CD1c-positive myeloid dendritic cell (primary cell): ENCODE measurements around the gene CFC1.
"Not testable (repeated sequence)": the region's sequence is repeated elsewhere in the genome, so short reads cannot be mapped to it uniquely, and the experiment has no call there.

ENCODE experiments used
- DNase-seq: peaks from one replicate; pipeline ENCODE4 v3.0.0-alpha.2; 2016; ENCODE audit errors: extremely low spot score

CFC1 gene

DNA sequence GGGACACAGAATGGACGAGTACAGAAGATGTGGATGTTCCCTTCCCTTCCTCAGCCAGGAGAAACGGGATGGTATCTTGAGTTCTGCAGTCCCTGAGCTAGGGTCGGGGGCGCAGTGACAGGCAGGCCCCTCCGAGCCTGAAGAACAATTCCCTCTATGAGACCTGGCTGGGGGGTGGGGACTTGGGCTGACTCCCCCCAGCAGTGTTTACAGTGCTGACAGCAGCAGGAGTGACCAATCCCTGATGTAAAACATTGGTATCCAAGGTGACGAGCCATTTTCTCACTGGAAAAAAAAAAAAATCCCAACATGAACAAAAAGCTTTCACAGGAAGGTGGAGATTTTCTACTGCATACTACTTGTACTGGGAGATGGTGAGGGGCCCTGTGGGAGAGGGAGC lies at the start of gene CFC1:
TSS of gene CFC1 (minus strand) at position 183 of the 400 bp plus-strand sequence. CDS start 288 bp downstream, outside the sequence.
- not testable (repeated sequence) for DNase-seq

DNA sequence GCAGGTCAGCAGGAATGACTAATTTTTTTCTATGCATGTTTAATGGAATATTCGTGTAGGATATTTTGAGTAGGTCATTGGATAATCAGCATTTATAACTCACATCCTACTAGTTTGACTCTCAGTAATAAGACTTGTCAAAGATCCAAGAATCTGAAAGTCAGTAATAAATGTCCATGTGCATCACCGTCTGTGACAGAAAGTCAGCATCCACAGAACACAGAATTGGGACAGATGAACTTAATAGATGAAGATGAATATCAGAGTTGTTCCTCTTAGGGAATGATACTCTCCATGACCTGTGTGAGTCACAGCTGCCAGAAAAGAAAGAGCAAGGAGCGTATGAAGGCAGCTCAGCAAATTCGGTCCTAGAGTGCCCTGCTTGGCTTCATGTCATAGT lies 42.3 kb upstream of the CFC1 start:
- not testable (repeated sequence) for DNase-seq

DNA sequence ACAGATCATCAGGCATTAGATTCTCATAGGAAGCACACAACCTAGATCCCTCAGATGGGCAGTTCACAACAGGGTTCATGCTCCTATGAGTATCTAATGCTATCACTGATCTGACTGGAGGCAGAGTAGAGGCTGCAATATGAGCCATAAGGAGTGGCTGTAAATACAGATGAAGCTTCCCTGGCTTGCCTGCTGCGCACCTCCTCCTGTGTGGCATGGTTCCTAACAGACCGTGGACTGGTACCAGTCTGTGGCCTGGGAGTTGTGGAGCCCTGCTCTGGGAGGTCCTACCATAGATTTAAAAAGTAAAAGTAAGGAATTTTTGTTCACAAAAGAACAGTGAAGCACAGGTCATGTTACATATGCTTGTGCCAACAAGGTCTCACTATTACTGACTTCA lies 39.6 kb upstream of the CFC1 start:
- not testable (repeated sequence) for DNase-seq

- DNase-seq, result peak; percentile 0
These were observed 29.6 kb upstream of the CFC1 start for GRCh38 chr2:130628784-130629475.

DNA sequence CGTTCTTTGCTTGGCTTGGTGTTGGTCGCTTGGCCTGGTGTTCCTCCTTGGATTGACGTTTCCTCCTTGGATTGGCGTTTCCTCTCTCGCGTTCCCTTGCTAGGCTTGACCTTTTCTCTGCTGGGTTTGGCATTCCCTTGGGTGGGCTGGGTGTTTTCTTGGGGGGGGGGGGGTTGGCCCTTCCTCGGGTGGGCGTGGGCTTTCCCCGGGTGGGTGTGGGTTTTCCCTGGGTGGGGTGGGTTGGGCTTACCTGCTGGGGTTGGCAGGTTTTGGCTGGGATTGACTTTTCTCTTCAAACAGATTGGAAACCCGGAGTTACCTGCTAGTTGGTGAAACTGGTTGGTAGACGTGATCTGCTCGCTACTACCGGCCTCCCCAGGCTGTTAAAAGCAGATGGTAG lies 11.8 kb upstream of the CFC1 start, which contains the start of gene POTEJ:
TSS of gene POTEJ (plus strand) at position 301 of the 400 bp plus-strand sequence. CDS start at position 394, 93 bp downstream.
- DNase-seq, result not testable (repeated sequence)

- not testable (repeated sequence) for DNase-seq
These were observed 11.1 kb upstream of the CFC1 start for GRCh38 chr2:130610486-130610885.

DNA sequence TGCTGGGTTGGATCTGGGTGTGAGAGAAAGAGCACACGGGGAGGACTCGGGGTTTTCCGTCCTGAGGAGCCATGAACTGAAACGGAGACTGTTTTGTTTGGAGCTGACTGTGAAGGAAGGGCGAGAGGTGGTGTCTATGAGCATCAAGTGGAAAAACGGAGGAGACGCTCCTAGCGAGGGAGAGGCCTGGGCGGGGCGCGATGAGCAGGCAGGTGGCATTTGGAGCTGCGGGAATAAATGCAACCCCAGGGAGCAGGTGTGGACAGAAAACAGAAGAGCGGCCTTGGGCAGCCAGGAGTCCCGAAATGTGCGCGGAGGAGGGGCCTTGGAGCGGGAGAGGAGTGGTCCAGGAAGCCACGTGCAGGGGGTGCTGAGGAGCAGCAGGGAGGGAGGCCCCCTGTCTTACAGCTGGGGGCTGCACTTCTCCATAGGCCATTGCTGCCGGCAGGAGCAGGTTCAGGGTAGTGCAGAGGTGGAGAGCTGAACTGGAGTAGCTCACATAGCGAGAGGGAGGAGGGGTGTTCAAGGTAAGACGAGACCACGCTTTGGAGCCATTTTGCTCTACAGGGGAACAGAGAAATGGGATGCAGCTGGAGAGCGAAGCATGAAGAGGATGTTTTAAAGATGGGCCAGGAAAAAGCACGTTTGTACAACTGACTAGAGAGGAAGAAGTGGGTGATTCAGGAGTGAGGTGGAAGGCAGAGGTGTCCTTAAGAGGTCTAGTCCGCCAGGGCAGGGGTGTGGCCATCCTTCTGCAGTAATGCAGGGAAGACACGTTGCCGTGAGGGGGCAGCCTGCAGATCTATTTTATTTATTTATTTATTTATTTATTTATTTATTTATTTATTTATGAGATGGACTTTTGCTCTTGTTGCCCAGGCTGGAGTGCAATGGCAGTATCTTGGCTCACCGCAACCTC lies 9.9 kb upstream of the CFC1 start:
- DNase-seq, result not testable (repeated sequence)

GRCh38 chr2:130608276-130609001 lies 9.1 kb upstream of the CFC1 start:
- not testable (repeated sequence) for DNase-seq

GRCh38 chr2:130601648-130602302 lies 2.4 kb upstream of the CFC1 start:
- DNase-seq, result not testable (repeated sequence)

GRCh38 chr2:130599926-130600325 lies 551 bp upstream of the CFC1 start:
- not testable (repeated sequence) for DNase-seq

DNA sequence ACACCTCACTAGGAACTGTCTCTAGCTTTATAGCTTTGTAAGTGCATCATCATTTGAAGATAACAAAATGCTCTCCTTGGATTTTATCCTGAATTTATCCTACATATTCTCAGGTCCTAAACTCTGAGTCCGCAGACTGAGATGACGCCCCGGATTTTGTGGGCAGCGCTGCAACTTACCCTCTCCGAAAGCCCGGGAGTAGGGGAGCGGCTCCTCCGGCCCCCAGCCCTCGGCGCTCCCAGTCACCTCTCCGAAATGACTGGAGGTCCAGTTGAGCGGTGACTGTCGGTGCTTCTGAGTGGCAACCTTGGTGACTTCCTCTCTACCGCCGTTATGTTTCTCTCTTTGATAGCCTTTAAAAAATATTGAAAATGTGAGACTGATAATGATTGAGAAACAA lies 912 bp downstream of the CFC1 start:
- DNase-seq, result not testable (repeated sequence)

- not testable (repeated sequence) for DNase-seq
These were observed 1.4 kb downstream of the CFC1 start for GRCh38 chr2:130597994-130598393.

DNA sequence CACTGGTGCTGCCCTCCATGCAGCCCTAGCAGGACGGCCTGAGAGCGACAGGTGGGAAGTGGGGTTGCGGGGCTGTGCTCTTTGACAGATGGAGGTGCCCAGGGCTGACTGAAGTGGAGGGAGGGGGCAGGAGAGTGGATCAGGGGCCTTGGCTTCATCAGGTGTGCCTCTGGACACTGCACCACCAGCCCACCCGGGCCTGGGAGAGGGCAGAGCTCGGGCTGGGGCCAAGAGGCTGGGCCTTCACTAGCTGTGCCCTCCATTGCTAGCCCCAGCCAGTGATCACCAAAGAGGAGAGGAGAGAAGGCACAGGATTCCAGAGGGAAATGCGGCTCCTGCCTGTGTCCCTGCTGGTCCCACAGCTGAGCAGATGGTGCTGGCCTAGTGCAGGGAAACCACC lies 2.6 kb downstream of the CFC1 start:
- DNase-seq, result not testable (repeated sequence)

- not testable (repeated sequence) for DNase-seq
These were observed 5.4 kb downstream of the CFC1 start for GRCh38 chr2:130594011-130594410.

- DNase-seq, result not testable (repeated sequence)
These were observed 6.5 kb downstream of the CFC1 start for GRCh38 chr2:130592791-130593414.

DNA sequence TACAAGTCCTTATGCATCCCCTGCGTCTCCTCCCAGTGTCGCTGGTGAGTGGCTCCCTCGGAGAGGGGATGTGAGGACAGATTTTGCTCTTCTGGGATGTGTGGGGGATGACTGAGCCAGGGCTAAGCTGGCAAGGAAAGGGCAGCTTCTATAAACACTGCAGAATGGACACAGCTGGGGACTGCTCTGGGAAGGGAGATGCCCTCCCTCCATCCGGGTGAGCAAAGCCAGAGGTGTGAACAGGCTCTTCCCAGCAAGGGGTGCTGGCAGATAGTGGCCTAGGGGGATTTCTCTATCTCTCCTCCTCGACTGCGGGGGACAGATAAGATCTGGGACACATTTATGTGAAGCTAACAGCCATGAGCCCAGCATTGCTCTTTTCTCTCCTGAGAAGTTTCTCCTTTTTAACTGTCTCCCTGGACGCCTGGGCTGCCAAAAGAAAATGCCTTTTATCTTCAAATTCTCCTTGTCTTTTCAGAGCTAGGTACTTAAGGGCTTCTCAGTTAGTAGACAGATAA lies 8.5 kb downstream of the CFC1 start:
- not testable (repeated sequence) for DNase-seq

DNA sequence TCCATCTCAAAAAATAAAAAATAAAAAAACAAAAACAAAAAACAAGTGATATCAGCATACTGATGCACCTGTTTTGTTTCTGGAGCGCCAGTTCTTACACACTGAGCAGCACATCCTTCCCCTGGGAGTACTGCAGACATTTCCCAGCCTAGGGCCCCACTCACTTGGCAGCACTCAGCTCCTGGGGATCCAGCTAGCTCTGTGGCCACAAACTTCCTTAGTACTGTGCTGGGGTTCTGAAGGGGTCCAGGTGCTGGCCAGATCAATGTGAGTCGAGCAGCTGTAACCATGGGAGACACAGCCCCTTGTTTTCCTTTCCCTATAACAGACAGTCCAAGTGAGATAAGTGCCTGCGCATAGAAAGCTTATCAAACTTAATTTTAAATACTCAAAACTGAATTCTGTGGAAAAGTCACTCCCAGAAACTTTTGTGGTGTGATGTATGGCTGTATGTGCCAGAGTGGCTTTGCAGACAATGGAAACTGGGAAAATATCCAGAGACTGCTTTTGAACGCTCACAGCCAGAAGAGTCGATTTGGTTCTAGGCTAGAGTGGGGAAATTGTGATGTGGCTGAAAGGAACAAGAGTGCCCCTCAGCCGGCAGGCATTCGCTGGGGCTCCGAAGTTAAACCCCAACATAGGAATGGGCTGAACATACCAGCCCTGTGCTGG lies 9.1 kb downstream of the CFC1 start:
- not testable (repeated sequence) for DNase-seq

DNA sequence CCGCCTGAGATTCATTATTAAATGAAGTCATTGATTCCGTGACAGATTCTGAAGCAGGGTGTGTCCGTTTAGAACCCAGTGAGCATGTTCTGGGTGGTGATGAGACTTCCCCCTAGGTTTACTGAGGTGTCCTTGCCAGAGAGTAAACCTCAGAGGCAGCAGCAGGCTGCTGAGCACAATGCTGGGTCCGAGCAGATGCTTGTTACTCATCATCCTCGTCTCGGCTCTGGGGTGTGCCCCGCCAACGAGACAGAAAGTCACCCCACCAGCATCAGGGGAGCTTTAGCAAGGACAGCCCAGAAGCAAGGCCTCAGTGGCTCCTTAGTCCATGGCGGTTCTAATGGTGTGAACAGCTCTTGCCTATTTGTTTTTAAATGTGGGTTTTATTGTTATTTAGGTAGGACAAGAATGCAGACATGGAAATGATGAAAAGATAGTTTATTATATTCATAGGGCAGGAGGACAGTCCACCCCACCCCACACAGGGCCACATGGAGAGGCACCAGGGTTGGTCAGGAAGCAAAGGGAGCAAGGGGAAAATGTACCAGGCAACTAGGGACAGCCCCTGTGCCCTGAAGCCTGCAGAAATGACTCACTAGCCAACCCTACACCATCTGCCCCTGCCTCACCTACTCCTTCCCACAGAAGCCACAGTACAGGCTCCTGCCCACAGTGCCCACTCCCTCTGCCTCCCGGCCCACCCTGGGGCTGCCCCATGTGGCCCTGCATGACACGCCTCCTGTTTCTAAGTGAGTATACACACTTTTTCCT lies 10.5 kb downstream of the CFC1 start:
- DNase-seq, result not testable (repeated sequence)

DNA sequence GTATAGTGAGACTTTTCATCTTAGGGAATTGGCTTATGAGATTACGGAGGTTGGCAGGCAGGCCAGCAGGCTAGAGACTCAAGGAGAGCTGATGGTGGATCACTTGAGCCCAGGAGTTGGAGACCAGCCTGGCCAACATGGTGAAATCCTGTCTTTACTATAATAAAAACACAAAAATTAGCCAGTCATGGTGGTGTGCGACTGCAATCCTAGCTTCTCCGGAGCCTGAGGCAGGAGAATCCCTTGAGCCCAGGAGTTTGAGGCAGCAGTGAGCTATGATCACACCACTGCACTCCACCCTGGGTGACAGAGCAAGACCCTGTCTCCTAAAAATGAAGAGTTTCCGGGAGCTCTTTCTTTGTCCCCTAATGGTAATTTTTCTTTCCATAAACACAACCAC lies 14.6 kb downstream of the CFC1 start:
- not testable (repeated sequence) for DNase-seq
